T-helper 1 cell (primary cell): ENCODE data around the gene IMPA2.
"Not testable (repeated sequence)": the region's sequence is repeated elsewhere in the genome, so short reads cannot be mapped to it uniquely, and the experiment has no call there.

Experiments used
- DNase-seq, 5 donors: peaks; one replicate each; pipeline ENCODE4 v3.0.0-alpha.2; 2012 to 2020

IMPA2 gene

GRCh38 chr18:12030670-12031069 lies 49.4 kb downstream of the IMPA2 start:
- no peak for DNase-seq

- no peak for DNase-seq
Observed at GRCh38 chr18:12031181-12031580, 49.9 kb downstream of the IMPA2 start.

DNA sequence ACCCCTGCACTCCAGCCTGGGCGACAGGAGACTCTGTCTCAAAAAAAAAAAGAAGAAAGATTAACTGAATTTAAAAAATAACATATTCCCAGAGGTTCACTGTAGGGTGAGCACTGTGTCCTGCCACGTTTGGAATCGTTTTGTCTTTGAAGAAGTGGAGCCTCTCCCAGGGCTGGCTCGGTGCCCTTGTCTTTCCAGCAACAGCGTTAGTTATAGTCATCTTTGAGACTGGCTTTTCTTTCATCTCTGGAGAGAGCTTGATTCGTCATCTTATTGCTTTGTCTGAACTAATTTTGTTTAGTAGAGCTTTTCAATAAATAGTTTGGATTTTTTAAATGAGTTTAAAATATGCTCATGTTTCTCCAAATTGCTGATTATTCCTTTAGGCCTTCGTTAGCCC lies 50.5 kb downstream of the IMPA2 start:
- no peak for DNase-seq

DNA sequence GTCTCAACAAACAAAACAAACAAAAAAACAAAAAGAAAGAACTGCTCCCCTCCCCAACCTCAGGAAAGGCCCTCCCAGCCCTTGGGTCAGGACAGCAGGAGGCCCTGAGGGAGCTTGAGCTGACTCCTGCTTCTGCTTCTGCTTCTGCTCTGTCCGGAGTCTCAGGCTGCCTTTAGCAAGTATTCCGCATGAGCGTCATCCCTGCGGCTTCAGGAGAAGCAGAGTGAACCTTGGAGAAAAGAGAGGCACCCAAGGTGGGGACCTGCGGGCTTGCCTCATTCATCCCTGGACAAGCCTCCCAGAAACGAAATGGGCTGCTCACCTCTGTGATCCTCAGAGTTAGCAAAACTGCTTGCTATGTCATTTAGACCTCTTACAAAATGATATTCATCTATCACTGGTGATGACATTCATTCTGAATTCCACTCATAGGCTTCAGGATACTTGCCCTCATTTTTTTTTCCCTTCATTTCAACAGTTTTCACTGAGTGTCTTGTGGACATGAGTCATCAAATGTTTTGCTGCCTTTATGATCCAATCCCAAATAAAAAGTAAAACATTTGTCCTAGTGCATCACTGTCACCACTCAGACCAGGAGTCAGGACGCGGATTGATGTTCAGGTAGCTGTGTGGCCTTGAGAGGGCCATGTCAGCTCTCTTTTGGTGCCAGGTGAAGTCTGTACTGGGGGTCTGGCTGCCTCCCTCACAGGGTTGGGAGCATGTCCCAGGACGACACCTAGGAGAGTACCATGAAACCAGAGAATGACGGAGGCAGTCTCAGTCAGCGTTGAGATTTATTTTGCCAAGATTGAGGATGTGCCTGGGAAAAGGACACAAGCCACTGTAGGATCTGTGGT lies 51.7 kb downstream of the IMPA2 start:
- no peak for DNase-seq

- no peak for DNase-seq
Observed at GRCh38 chr18:12033643-12034025, 52.3 kb downstream of the IMPA2 start.

DNA sequence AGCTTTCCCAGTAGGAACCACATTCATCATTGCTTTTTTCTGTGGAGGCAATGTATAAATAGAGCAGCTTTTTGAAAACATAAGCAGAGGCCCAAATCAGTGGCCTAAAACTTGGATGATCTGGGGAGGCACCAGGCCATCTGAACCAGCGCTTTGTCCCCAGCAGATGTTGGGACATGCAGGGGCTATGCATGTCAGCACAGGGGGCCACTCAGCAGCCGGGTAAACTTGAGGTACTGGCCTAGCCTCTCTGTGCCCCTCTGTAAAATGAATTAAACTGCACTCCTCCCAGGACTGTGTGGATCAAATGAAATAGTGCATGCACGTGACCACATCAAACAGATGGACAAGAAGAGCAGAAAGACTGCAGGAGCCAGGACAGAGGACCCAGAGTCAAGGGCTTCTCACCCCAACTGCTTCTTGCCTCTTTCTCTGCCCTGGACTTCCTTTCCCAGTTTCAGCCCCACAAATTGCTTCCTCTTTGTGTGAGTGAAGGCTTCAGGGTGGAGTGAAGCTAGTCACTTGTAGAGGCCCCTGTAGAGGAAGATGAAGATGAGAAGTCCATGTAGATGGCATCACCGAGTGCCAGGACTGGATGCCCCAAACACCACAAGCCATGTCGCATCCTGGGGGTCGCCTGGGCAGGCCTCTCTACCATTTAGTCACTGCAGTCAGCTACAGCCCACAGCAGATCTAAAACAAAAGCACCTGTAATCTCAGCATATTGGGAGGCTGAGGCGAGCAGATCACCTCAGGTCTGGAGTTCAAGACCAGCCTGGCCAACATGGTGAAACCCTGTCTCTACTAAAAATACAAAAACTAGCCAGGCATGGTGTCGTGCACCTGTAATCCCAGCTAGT lies 53.2 kb downstream of the IMPA2 start:
- no peak for DNase-seq

- no peak for DNase-seq
Observed at GRCh38 chr18:12035481-12035880, 54.2 kb downstream of the IMPA2 start.

- no peak for DNase-seq
Observed at GRCh38 chr18:12036201-12036751, 55.0 kb downstream of the IMPA2 start.

- peak in 1 of 5 donors; percentile 18 for DNase-seq
Observed at GRCh38 chr18:12038082-12038638, 56.9 kb downstream of the IMPA2 start.

DNA sequence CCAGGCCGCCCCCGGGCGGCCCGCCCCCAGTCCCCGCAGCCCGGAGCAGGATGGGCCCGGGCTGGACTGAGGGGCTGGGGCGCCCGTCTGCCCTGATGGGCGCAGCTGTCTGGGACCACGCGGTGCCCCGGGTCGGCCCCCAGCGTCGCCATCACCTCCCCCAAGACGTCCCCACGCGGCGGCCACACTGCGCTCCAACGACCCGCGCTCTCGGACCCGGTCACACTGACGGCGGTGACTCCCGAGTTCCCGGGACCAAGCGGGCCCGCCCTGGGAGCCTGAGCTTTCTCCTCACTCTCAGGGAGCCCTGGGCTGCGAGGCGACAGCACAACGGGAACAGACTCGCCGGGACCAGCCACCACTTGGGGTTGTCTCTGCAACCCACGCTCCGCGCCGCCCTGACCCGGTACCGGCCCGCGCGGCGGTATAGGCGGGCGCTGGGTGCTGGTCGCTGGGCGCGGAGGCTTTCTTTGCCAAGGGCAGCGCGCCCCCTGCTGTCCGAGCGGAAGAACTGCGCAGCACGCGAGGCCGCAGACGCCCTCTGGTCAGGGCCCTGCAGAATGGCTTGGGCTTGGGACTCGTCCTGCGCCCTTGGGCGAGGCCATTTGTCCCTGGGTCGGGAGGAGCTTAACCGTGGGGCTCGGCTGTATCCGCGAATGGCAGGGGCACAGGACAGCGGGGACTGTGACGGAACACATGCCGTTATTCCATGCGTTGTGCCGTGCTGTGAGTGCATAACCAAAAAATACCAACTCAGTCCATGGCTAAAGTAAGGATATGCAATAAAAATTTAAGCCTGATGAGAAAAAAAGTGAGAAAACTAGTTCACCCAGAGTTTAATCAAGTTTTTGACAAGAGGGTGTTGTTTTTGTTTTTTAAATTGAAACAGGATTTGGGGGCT lies 57.6 kb downstream of the IMPA2 start:
- peak; percentile 45 to 74 (median 58) for DNase-seq

GRCh38 chr18:12039540-12039930 lies 58.2 kb downstream of the IMPA2 start:
- not testable (repeated sequence) for DNase-seq

GRCh38 chr18:12041561-12041960 lies 60.3 kb downstream of the IMPA2 start:
- peak in 1 of 5 donors; percentile 66 for DNase-seq

- no peak for DNase-seq
Observed at GRCh38 chr18:12043811-12044210, 62.5 kb downstream of the IMPA2 start.

DNA sequence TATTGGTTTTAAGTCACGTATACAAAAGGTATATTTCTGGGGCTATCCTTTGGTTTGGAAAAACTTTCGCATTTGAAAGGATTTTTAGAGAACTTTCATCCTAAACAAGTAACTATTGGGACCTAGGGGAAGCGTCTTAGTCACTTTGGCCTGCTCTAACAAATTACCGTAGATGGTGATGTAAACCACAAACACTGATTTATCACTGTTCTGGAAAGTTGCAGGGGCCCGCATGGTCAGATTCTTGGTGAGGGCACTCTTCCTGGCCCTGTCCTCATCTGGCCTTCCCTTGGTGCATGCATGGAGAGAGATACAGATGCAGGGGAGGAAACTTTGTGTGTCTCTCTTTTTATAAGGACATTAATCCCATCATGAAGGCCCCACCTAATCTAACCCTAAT lies 63.3 kb downstream of the IMPA2 start:
- DNase-seq: no peak

GRCh38 chr18:12046046-12046750 lies 64.9 kb downstream of the IMPA2 start:
- DNase-seq: no peak

- no peak for DNase-seq
Observed at GRCh38 chr18:12046751-12047335, 65.5 kb downstream of the IMPA2 start.

DNA sequence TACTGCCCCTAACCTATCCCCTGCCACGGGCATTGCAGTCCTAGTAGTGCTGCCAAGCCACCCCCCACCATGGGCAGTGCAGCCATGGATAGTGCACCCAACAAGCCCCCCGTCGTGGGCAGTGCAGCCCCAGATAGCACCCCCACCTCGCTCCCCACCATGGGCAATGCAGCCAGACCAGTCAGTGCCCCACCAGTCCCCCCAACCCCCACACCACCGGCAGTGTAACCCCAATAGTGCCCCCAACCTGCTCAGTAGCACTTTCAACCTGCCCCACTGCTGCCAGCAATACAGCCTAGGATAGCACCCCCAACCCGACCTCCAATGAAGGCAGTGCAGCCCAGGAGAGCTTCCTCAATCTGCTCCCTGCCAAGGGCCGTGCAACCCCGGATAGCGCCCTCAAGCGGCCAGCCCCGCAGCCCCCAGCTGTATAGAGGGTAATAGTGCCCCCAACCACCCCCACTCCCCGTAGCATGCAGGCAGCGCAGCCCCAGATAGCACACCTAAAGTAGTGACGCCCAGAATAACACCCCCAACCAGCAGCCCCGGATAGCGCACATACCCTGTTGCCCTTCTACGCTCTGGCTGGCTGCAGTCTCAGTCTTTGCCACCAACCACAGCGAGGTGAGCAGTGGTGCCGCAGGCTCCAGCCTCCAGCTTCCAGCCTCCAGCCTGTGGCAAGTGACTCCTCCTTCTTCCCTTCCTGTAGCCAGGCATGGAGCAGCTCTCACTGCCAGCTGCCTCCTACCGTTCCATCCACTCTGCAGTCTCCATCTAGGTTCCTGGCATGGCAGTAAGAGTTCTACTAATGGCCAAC lies 66.9 kb downstream of the IMPA2 start:
- DNase-seq: no peak

GRCh38 chr18:12048827-12049175 lies 67.5 kb downstream of the IMPA2 start:
- no peak for DNase-seq

DNA sequence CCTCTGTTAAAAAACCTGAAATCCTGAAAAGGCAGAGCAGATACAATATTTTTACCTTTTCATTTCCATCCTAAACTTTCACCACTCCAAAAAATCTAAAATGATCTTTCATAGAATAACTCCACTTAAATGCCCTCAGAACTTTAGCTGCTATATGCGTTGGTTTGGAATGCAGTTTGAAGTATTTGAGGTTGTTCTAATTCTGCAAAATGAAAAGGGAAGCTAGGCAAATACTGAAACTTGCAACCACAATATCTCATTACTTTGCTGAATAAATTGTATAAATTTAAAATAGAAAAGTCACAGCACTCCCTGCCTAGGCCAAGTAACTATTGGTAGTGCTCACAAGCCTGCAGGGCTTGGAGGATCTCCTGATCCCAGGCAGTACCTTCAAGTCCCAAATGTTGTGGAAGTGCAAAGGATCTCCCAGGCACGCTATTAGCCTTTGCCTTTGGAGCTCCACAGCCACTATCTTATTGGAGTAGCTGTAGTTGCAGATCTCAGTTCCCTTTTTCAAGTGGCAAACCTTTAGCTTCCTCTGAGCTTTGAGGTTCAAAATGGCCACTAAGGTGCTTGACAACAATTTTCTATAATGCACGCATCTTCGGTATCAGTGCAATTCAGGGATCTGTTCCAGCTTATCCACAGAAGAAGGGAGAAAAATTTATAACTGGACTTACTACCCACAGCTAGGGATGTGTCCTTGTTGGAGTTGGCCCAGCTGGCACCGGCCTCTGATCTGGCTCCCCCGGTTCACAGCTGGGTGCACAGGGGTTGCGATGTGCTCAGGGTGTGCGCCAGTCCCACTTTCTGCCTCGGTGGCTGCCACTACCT lies 68.9 kb downstream of the IMPA2 start:
- no peak for DNase-seq
